ENCODE results near the gene CLRN3. TPM values are rescaled to one million over a fixed set of nuclear protein-coding genes. Genes with fewer than 3 reads are reported as not detected.
A peak's percentile ranks its signal among the peaks of the same experiment; 100 is the strongest.

CLRN3 gene
- total and polyA plus RNA-seq, 2 of the 8 experiments (the other 6 are each of a cell fraction or from before 2014, with no cell fraction given), result not detected

DNA sequence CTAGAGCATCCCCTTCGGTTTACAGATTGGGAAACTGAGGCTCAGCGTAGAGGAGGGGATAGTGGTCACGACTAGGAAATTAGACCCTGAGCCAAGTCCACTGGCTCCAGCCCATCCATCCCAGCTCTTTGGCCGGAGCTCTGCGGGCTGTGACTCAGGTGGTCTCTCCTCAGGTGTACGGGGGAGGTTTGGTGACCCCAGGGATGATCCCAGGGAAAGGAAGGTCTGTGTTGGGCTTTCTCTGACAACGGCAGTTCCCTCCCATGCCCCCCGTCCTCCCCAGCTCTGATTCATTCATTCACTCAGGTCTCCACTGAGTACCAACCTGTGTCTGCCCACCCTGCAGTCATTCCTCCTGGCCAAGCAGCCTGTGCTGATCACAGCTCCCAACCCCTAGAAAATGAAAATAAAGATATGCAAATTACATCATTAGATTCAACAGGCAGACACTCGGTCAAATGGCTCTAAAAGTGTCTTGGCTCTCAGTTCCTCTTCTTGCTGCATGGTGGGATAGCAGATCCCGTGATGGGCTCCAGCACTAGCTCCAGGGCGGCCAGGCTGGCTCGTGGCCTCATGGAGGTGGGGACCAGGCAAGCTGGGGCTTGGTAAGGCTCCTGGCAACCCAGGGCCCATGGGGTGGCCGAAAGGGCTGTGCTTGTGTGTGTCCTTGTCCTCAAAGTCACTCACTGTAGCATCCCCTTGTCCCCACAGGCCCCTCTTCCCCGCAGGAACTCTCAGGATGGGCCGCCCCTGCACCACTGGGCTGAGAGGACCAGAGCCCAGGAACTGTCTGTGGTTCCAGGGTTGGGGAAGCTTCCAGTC, 37.8 kb downstream of the CLRN3 start:
- CTCF ChIA-PET (ENCODE audit: partially characterized antibody), result interaction anchor here (0.8 to 7.5 kb wide), 53 partner anchors 9 to 613 kb away, joined by 3 to 141 read pairs (median 5); no protein-coding TSS in a partner anchor

More for the DNA sequence above, 37.8 kb downstream of the CLRN3 start:
- Histone ChIP-seq H4K5ac (ENCODE audit: insufficient read length, low read depth, low read length) (no peak overlapping the region), H3K23me2 (ENCODE audit: low read depth, low read length) (no peaks in the 10 kb centered on the region), H3K4me2 (ENCODE audit: insufficient read depth in 1 of 2, low read depth in 2 of 2, low read length in 2 of 2) (no peak overlapping the region), H3K36me3 (ENCODE audit: control insufficient read depth in 2 of 4, insufficient read depth in 4 of 4, low read length in 3 of 4) (no peaks in the 10 kb centered on the region), H3K27me3 (replicated peaks in 1 of 4; ENCODE audit: control insufficient read depth in 3 of 4, extremely low read depth in 1 of 4, insufficient read depth in 3 of 4, low read length in 3 of 4) (no peaks in the 10 kb centered on the region), H3K18ac (ENCODE audit: extremely low read depth, low read length) (no peak overlapping the region), H2BK5ac (ENCODE audit: low read depth, low read length) (no peak overlapping the region), H3K56ac (replicated peaks; ENCODE audit: insufficient read length, low read depth, low read length) (no peak overlapping the region), H3K4me1 (replicated peaks in 1 of 4; ENCODE audit: control insufficient read depth in 3 of 4, insufficient read depth in 4 of 4, low read length in 3 of 4) (peaks cover 0 to 5% (median 2%) of the 10 kb centered on the region in 4 experiments; a peak in 4 of 7 replicates), H2BK12ac (ENCODE audit: low read depth, low read length) (no peak overlapping the region; the same call in 1 of the 2 replicates), H4K8ac (ENCODE audit: extremely low read depth, insufficient read depth, low read length) (no peak overlapping the region), H3K9me3 (ENCODE audit: insufficient read depth in 2 of 2, low read depth in 1 of 2, low read length in 1 of 2) (peaks cover 0 to 3% of the 10 kb centered on the region in 2 experiments; a peak in 1 of 4 replicates), H2BK20ac (ENCODE audit: low read length) (no peak overlapping the region), H2AFZ (ENCODE audit: low read length) (no peak overlapping the region), H3K9ac (replicated peaks in 1 of 4; ENCODE audit: extremely low read depth in 1 of 4, low read depth in 3 of 4, low read length in 3 of 4) (no peak overlapping the region), H2BK15ac (ENCODE audit: low read length) (no peak overlapping the region), H3K27ac (ENCODE audit: low read depth, low read length) (no peak overlapping the region), H3K23ac (ENCODE audit: insufficient read length) (no peak overlapping the region), H2BK120ac (replicated peaks; ENCODE audit: low read depth, low read length) (no peak overlapping the region), H2AK5ac (ENCODE audit: low read depth, low read length) (no peak overlapping the region), H4K91ac (replicated peaks; ENCODE audit: insufficient read length, low read length) (peak overlapping the region; percentile 15), H3K79me1 (ENCODE audit: low read depth, low read length) (no peaks in the 10 kb centered on the region), H3K79me2 (ENCODE audit: control insufficient read depth in 1 of 2, insufficient read depth in 2 of 2, low read length in 2 of 2) (no peaks in the 10 kb centered on the region), H3K4me3 (ENCODE audit: extremely low read depth in 1 of 4, insufficient read depth in 2 of 4, low read depth in 3 of 4, low read length in 4 of 4) (no peak overlapping the region), H3K14ac (ENCODE audit: insufficient read length) (no peak overlapping the region), H4K20me1 (replicated peaks in 1 of 2; ENCODE audit: control insufficient read depth in 1 of 2, insufficient read depth in 2 of 2, low read length in 2 of 2) (no peaks in the 10 kb centered on the region), H3K4ac (replicated peaks; ENCODE audit: insufficient read length, low read depth, low read length) (peak overlapping the region; percentile 20)
- POLR2A ChIA-PET (ENCODE audit: partially characterized antibody), result no interaction called here
- FAIRE-seq, result no peak
- 90% methylated on average over 13 of the region's 15 CpGs; no CpG with 5 or more reads in 1 of the 2 experiments for WGBS, 2 experiments (ENCODE audit: extremely low coverage in 1 of 2, insufficient coverage in 1 of 2, insufficient read length in 1 of 2, insufficient replicate concordance in 2 of 2, low coverage in 1 of 2, low lambda C conversion rate in 2 of 2, missing lambda C conversion rate in 1 of 2)
- no peak for DNase-seq (ENCODE audit: low read depth in 1 of 2, low spot score in 2 of 2)
- no peak for TF ChIP-seq SIX5 (IDR thresholded peaks at IDR 0.05; ENCODE audit: low read depth, low read length)
- TF ChIP-seq SIN3A (conservative IDR thresholded peaks at IDR 0.05 in 1 of 2, IDR thresholded peaks at IDR 0.05 in 1 of 2; ENCODE audit: low read depth in 1 of 2, low read length in 2 of 2), result no peak
- no peak for TF ChIP-seq RAD21 (IDR thresholded peaks at IDR 0.05 in 1 of 2, conservative IDR thresholded peaks at IDR 0.05 in 1 of 2; ENCODE audit: low read depth in 2 of 2, low read length in 2 of 2)
- TF ChIP-seq POLR2A (IDR thresholded peaks at IDR 0.05; ENCODE audit: control extremely low read depth in 1 of 2, low read depth in 2 of 2, low read length in 2 of 2), result no peak
- TF ChIP-seq TEAD4 (IDR thresholded peaks at IDR 0.05; ENCODE audit: low read depth, low read length), result no peak
- no peak for TF ChIP-seq CBX5 (IDR thresholded peaks at IDR 0.05; ENCODE audit: low read depth, low read length)
- no peak for TF ChIP-seq CREB1 (IDR thresholded peaks at IDR 0.05)
- no peak for TF ChIP-seq RNF2 (IDR thresholded peaks at IDR 0.05; ENCODE audit: borderline replicate concordance, low read depth, low read length, missing control alignments, poor library complexity, severe bottlenecking)

Data from H1 (cell line).